Measurements from ENCODE around the gene SAP30. TPM values are rescaled to one million over a fixed set of nuclear protein-coding genes. Genes with fewer than 3 reads are reported as not detected.

The SAP30 gene
- total and polyA plus RNA-seq, 5 experiments from 2014 or later = 1.2 to 5.3 (median 2.0) TPM

- H3K27me3 Mint-ChIP-seq = peaks cover 11 to 20% (median 14%) of the 10 kb centered on the region in 5 donors
- no peak overlapping the region for H3K27ac Mint-ChIP-seq
- H3K36me3 Mint-ChIP-seq = peaks cover 3 to 7% (median 5%) of the 10 kb centered on the region in 3 donors
- DNase-seq (no peak), ATAC-seq (no peak)
- peaks cover 14 to 27% (median 17%) of the 10 kb centered on the region in 4 donors for H3K4me1 Mint-ChIP-seq
- H3K9me3 Mint-ChIP-seq = no peaks in the 10 kb centered on the region
- no peak overlapping the region for H3K4me3 Mint-ChIP-seq
- POLR2A ChIA-PET = no interaction called here
Observed at GRCh38 chr4:173337463-173337862, 33.3 kb upstream of the SAP30 start.

- ATAC-seq (no peak), DNase-seq (no peak)
- H3K36me3 Mint-ChIP-seq = peaks cover 0 to 3% (median 0%) of the 10 kb centered on the region in 3 donors
- H3K4me1 Mint-ChIP-seq = peaks cover 0 to 4% (median 0%) of the 10 kb centered on the region in 4 donors
- peaks cover 0 to 8% (median 3%) of the 10 kb centered on the region in 5 donors for H3K27me3 Mint-ChIP-seq
- H3K9me3 Mint-ChIP-seq = no peaks in the 10 kb centered on the region
- POLR2A ChIA-PET = no interaction called here
- no peak overlapping the region for H3K4me3 Mint-ChIP-seq
- no peak overlapping the region for H3K27ac Mint-ChIP-seq
Observed at GRCh38 chr4:173343832-173344397, 26.8 kb upstream of the SAP30 start.

- H3K27me3 Mint-ChIP-seq = peaks cover 0 to 9% (median 4%) of the 10 kb centered on the region in 5 donors
- H3K27ac Mint-ChIP-seq = no peak overlapping the region
- POLR2A ChIA-PET = interaction anchor here (0.6 to 1.4 kb wide), 3 partner anchors 11 to 177 kb away, joined by 3 to 4 read pairs (median 3); partner anchors contain the start of genes GALNT7 and SAP30
- DNase-seq = no peak
- no peak overlapping the region for H3K4me3 Mint-ChIP-seq
- H3K9me3 Mint-ChIP-seq = no peaks in the 10 kb centered on the region
- H3K36me3 Mint-ChIP-seq = peaks cover 0 to 5% (median 0%) of the 10 kb centered on the region in 3 donors
- peaks cover 0 to 4% (median 0%) of the 10 kb centered on the region in 4 donors for H3K4me1 Mint-ChIP-seq
- no peak for ATAC-seq
Observed at GRCh38 chr4:173345648-173346047, 25.1 kb upstream of the SAP30 start.

GRCh38 chr4:173346074-173346473, 24.7 kb upstream of the SAP30 start:
- POLR2A ChIA-PET = interaction anchor here (0.8 to 1.4 kb wide), 2 partner anchors 11 to 25 kb away, joined by 3 read pairs; partner anchors contain the start of gene SAP30
- peaks cover 0 to 4% (median 0%) of the 10 kb centered on the region in 4 donors for H3K4me1 Mint-ChIP-seq

GRCh38 chr4:173347467-173347866, 23.3 kb upstream of the SAP30 start:
- DNase-seq (no peak), ATAC-seq (no peak)
- H3K36me3 Mint-ChIP-seq = peaks cover 0 to 5% (median 0%) of the 10 kb centered on the region in 3 donors
- no peaks in the 10 kb centered on the region for H3K9me3 Mint-ChIP-seq
- no peak overlapping the region for H3K27ac Mint-ChIP-seq
- H3K4me1 Mint-ChIP-seq = peaks cover 0 to 4% (median 0%) of the 10 kb centered on the region in 4 donors
- H3K27me3 Mint-ChIP-seq = peaks cover 0 to 8% (median 4%) of the 10 kb centered on the region in 5 donors
- no peak overlapping the region for H3K4me3 Mint-ChIP-seq
- POLR2A ChIA-PET = interaction anchor here (1.2 kb wide), 1 partner anchor 12 kb away, joined by 3 read pairs; no protein-coding TSS in a partner anchor

More at GRCh38 chr4:173346074-173346473, 24.7 kb upstream of the SAP30 start:
- Mint-ChIP-seq H3K36me3 (peaks cover 0 to 5% (median 0%) of the 10 kb centered on the region in 3 donors), H3K9me3 (no peaks in the 10 kb centered on the region), H3K4me3 (no peak overlapping the region), H3K27me3 (peaks cover 0 to 8% (median 4%) of the 10 kb centered on the region in 5 donors), H3K27ac (no peak overlapping the region)
- DNase-seq (no peak), ATAC-seq (no peak)

- Mint-ChIP-seq H3K36me3 (no peaks in the 10 kb centered on the region), H3K9me3 (no peaks in the 10 kb centered on the region), H3K4me3 (no peak overlapping the region), H3K4me1 (no peaks in the 10 kb centered on the region), H3K27ac (no peak overlapping the region), H3K27me3 (peaks cover 0 to 2% (median 1%) of the 10 kb centered on the region in 5 donors)
- no peak for ATAC-seq
- POLR2A ChIA-PET = interaction anchor here (0.8 kb wide), 1 partner anchor 12 kb away, joined by 5 read pairs; no protein-coding TSS in a partner anchor
- DNase-seq = no peak
Observed at GRCh38 chr4:173357939-173358338, 12.8 kb upstream of the SAP30 start.

- H3K4me3 Mint-ChIP-seq = no peak overlapping the region
- peak overlapping the region in 1 of 10 donors; percentile 53 for H3K27ac Mint-ChIP-seq
- DNase-seq (no peak), ATAC-seq (no peak)
- no peaks in the 10 kb centered on the region for H3K9me3 Mint-ChIP-seq
- no peaks in the 10 kb centered on the region for H3K36me3 Mint-ChIP-seq
- peaks cover 0 to 5% (median 0%) of the 10 kb centered on the region in 4 donors for H3K4me1 Mint-ChIP-seq
- H3K27me3 Mint-ChIP-seq = peaks cover 0 to 2% (median 1%) of the 10 kb centered on the region in 5 donors
- POLR2A ChIA-PET = interaction anchor here (1.3 kb wide), 1 partner anchor 27 kb away, joined by 4 read pairs; the partner anchor contains the start of gene HMGB2
Observed at GRCh38 chr4:173360587-173361221, 10.1 kb upstream of the SAP30 start.

GRCh38 chr4:173362666-173363065, 8.1 kb upstream of the SAP30 start:
- H3K27ac Mint-ChIP-seq = no peak overlapping the region
- ATAC-seq (no peak), DNase-seq (no peak)
- peaks cover 0 to 11% (median 0%) of the 10 kb centered on the region in 4 donors for H3K4me1 Mint-ChIP-seq
- POLR2A ChIA-PET = no interaction called here
- peaks cover 0 to 2% (median 1%) of the 10 kb centered on the region in 5 donors for H3K27me3 Mint-ChIP-seq
- no peaks in the 10 kb centered on the region for H3K36me3 Mint-ChIP-seq
- no peak overlapping the region for H3K4me3 Mint-ChIP-seq
- no peaks in the 10 kb centered on the region for H3K9me3 Mint-ChIP-seq

- Mint-ChIP-seq H3K27ac (peak overlapping the region in 1 of 10 donors; percentile 46), H3K4me3 (no peak overlapping the region)
- POLR2A ChIA-PET = no interaction called here
Observed at GRCh38 chr4:173365359-173365996, 5.3 kb upstream of the SAP30 start.

GRCh38 chr4:173367285-173367684, 3.5 kb upstream of the SAP30 start:
- peak overlapping the region in 1 of 10 donors; percentile 33 for H3K27ac Mint-ChIP-seq

More at GRCh38 chr4:173365359-173365996, 5.3 kb upstream of the SAP30 start:
- Mint-ChIP-seq H3K4me1 (peaks cover 4 to 18% (median 6%) of the 10 kb centered on the region in 4 donors), H3K9me3 (no peaks in the 10 kb centered on the region), H3K36me3 (no peaks in the 10 kb centered on the region), H3K27me3 (no peaks in the 10 kb centered on the region)
- DNase-seq (no peak), ATAC-seq (no peak)

GRCh38 chr4:173367946-173368345, 2.8 kb upstream of the SAP30 start:
- H3K36me3 Mint-ChIP-seq = no peaks in the 10 kb centered on the region
- no peaks in the 10 kb centered on the region for H3K9me3 Mint-ChIP-seq
- H3K27me3 Mint-ChIP-seq = peaks cover 2 to 18% (median 7%) of the 10 kb centered on the region in 5 donors
- ATAC-seq (no peak), DNase-seq (no peak)
- H3K27ac Mint-ChIP-seq = peak overlapping the region in 1 of 10 donors; percentile 19
- H3K4me3 Mint-ChIP-seq = peak overlapping the region in 1 of 10 donors; percentile 7
- peaks cover 7 to 26% (median 17%) of the 10 kb centered on the region in 4 donors for H3K4me1 Mint-ChIP-seq
- POLR2A ChIA-PET = interaction anchor here (6.5 kb wide), 1 partner anchor 34 kb away, joined by 271 read pairs; the partner anchor contains the start of gene HMGB2

More at GRCh38 chr4:173367285-173367684, 3.5 kb upstream of the SAP30 start:
- peaks cover 0 to 13% (median 5%) of the 10 kb centered on the region in 5 donors for H3K27me3 Mint-ChIP-seq
- H3K4me3 Mint-ChIP-seq = no peak overlapping the region
- ATAC-seq (no peak), DNase-seq (no peak)
- POLR2A ChIA-PET = interaction anchor here (6.5 kb wide), 1 partner anchor 34 kb away, joined by 271 read pairs; the partner anchor contains the start of gene HMGB2
- H3K9me3 Mint-ChIP-seq = no peaks in the 10 kb centered on the region
- H3K4me1 Mint-ChIP-seq = peaks cover 7 to 25% (median 17%) of the 10 kb centered on the region in 4 donors
- no peaks in the 10 kb centered on the region for H3K36me3 Mint-ChIP-seq

GRCh38 chr4:173370130-173370476, 651 bp upstream of the SAP30 start:
- Mint-ChIP-seq H3K9me3 (no peaks in the 10 kb centered on the region), H3K27me3 (peaks cover 8 to 29% (median 12%) of the 10 kb centered on the region in 5 donors), H3K4me3 (peak overlapping the region; percentile 83 to 100 (median 98)), H3K27ac (peak overlapping the region; percentile 76 to 98 (median 96)), H3K4me1 (peaks cover 8 to 31% (median 17%) of the 10 kb centered on the region in 4 donors), H3K36me3 (peaks cover 0 to 4% (median 0%) of the 10 kb centered on the region in 3 donors)
- DNase-seq (peak in 5 of 10 donors; percentile 48 to 89 (median 64)), ATAC-seq (peak; percentile 45 to 49)
- POLR2A ChIA-PET = interaction anchor here (0.5 to 6.5 kb wide), 11 partner anchors 12 to 1152 kb away, joined by 3 to 271 read pairs (median 5); partner anchors contain the start of genes CEP44, FBXO8, GALNT7 and HMGB2

Data from naive thymus-derived CD8-positive, alpha-beta T cell (primary cell).